K562 (cell line): ENCODE results near the gene TP63. TPM values are rescaled to one million over a fixed set of nuclear protein-coding genes. Genes with fewer than 3 reads are reported as not detected.

ENCODE experiments used
- ATAC-seq: fragments of 200-7000 bp; cut with Tn5 transposase; 3 replicates; pipeline ENCODE4 v1.9.1; 2020; ENCODE audit warnings: moderate library complexity
- BruUV-seq: library from RNA; stranded (reverse); fragments of 400-500 nt; replicated peaks from 2 replicates; lab custom pipeline; 2021; lab: Mats Ljungman, UMichigan
- CTCF ChIA-PET: fragments of 300-600 bp; formaldehyde crosslinking; extraction: SDS; loops from one replicate; lab custom pipeline; 2021; ENCODE audit warnings: low intra/inter-chr PET ratio; lab: Yijun Ruan, JAX
- POLR2A ChIA-PET: fragments of 300-600, 350-650 bp; sonication (Branson Sonifier 250); formaldehyde crosslinking; extraction: SDS; loops from one replicate; lab custom pipeline; 2021; ENCODE audit warnings: antibody characterized with exemption, inconsistent platforms; lab: Yijun Ruan, JAX
- DNase-seq, 4 experiments: peaks; one replicate each; pipeline versions ENCODE4 v3.0.0 to v3.0.0-alpha.2; 2011 to 2018; ENCODE audit warnings: low spot score in 3 of 4, mixed read lengths in 3 of 4; ENCODE audit errors: extremely low read depth in 1 of 4
- FAIRE-seq: peaks from 2 replicates; lab custom pipeline; 2011; peaks lifted over from hg19 to GRCh38; lab: Jason Lieb, UNC
- H2AFZ ChIP-seq: 2 replicates; pipeline ENCODE4 v1.6.0; 2011; ENCODE audit warnings: low read depth, low read length, control low read depth, inconsistent platforms
- H3K27ac ChIP-seq: fragments of 200-600 bp; 3 replicates; pipeline ENCODE4 v1.8.0; 2011; ENCODE audit warnings: low read depth, mild to moderate bottlenecking, control low read depth, inconsistent platforms, low read length, moderate library complexity, mixed read lengths; ENCODE audit errors: extremely low read depth
- H3K27me3 ChIP-seq, 2 experiments: fragments of 300-600 bp in 1 of 2; 2 replicates in 1 of 2; 3 replicates in 1 of 2; pipeline versions ENCODE4 v1.6.0 to v1.8.0; 2011; ENCODE audit warnings: inconsistent platforms in 2 of 2, low read length in 2 of 2, mild to moderate bottlenecking in 1 of 2, mixed read lengths in 1 of 2, moderate library complexity in 1 of 2; ENCODE audit not compliant: control insufficient read depth in 2 of 2, insufficient read depth in 2 of 2
- H3K36me3 ChIP-seq: fragments of 300-600 bp; 3 replicates; pipeline ENCODE4 v1.8.0; 2011; ENCODE audit warnings: mild to moderate bottlenecking, low read length, inconsistent platforms; ENCODE audit not compliant: control insufficient read depth, insufficient read depth
- H3K4me1 ChIP-seq, 2 experiments: fragments of 200-600 bp in 1 of 2; replicated peaks in 1 of 2; 2 replicates in 1 of 2; 3 replicates in 1 of 2; pipeline versions ENCODE4 v1.5.1 to v1.8.0; 2011; ENCODE audit warnings: inconsistent platforms in 2 of 2, low read length in 2 of 2, mild to moderate bottlenecking in 1 of 2, mixed read lengths in 1 of 2, moderate library complexity in 1 of 2; ENCODE audit not compliant: control insufficient read depth in 2 of 2, insufficient read depth in 2 of 2
- H3K4me2 ChIP-seq: 2 replicates; pipeline ENCODE4 v1.6.1; 2011; ENCODE audit warnings: low read length, control low read depth, inconsistent platforms, mixed read lengths; ENCODE audit not compliant: insufficient read depth
- H3K4me3 ChIP-seq: fragments of 200-600 bp; sonication (generic), shearing (Covaris generic); 2 replicates; pipeline ENCODE4 v1.5.1; 2016; ENCODE audit warnings: control low read depth, inconsistent platforms
- H3K79me2 ChIP-seq: fragments of 200-600 bp; 3 replicates; pipeline ENCODE4 v1.8.0; 2011; ENCODE audit warnings: low read length, inconsistent platforms; ENCODE audit not compliant: control insufficient read depth, insufficient read depth
- H3K9ac ChIP-seq, 2 experiments: 2 replicates each; pipeline versions ENCODE4 v1.6.0 to v1.6.1; 2011; ENCODE audit warnings: low read depth in 2 of 2, low read length in 2 of 2, control low read depth in 1 of 2, inconsistent platforms in 1 of 2, mild to moderate bottlenecking in 1 of 2, mixed read lengths in 1 of 2; ENCODE audit not compliant: insufficient read depth in 1 of 2
- H3K9me1 ChIP-seq: one replicate; pipeline ENCODE4 v1.6.0; 2011; ENCODE audit warnings: inconsistent platforms, mild to moderate bottlenecking, low read length, moderate library complexity; ENCODE audit not compliant: control insufficient read depth, insufficient read depth
- H3K9me3 ChIP-seq: replicated peaks from 2 replicates; pipeline ENCODE4 v1.5.1; 2011; ENCODE audit warnings: low read depth, low read length, inconsistent platforms; ENCODE audit not compliant: control insufficient read depth, insufficient read depth
- H4K20me1 ChIP-seq: replicated peaks from 2 replicates; pipeline ENCODE4 v1.6.1; 2011; ENCODE audit warnings: low read length, inconsistent platforms, mixed read lengths; ENCODE audit not compliant: control insufficient read depth, insufficient read depth
- CBX8 ChIP-seq: fragments of 200-600 bp; sonication (generic); IDR thresholded peaks from 2 replicates; pipeline ENCODE4 v1.6.1; 2012; ENCODE audit warnings: borderline replicate concordance, mixed run types, low read depth, mild to moderate bottlenecking, moderate library complexity, mixed read lengths, low read length, control low read depth, inconsistent platforms; ENCODE audit not compliant: poor library complexity, severe bottlenecking; ENCODE audit errors: extremely low read depth
- FOXK2 ChIP-seq, 2 experiments: fragments of 450-650 bp; IDR thresholded peaks in 1 of 2; conservative IDR thresholded peaks in 1 of 2; 2 replicates each; pipeline ENCODE4 v1.6.1; 2016; ENCODE audit warnings: low read depth in 2 of 2, mild to moderate bottlenecking in 1 of 2
- MCM5 ChIP-seq: fragments of 450-650 bp; IDR thresholded peaks from 2 replicates; pipeline ENCODE4 v1.6.1; 2016; ENCODE audit warnings: low read depth
- NFIC ChIP-seq: fragments of 450-650 bp; IDR thresholded peaks from 2 replicates; pipeline ENCODE4 v1.6.1; 2017; ENCODE audit warnings: mild to moderate bottlenecking, inconsistent platforms
- PHB2 ChIP-seq: fragments of 450-650 bp; IDR thresholded peaks from 2 replicates; pipeline ENCODE4 v1.6.1; 2017; ENCODE audit warnings: low read depth
- PRMT5 ChIP-seq: sonication (generic); formaldehyde crosslinking; IDR thresholded peaks from 2 replicates; pipeline ENCODE4 v1.5.0; 2020; ENCODE audit warnings: missing genetic modification reagents
- STAT5B ChIP-seq: fragments of 250-450 bp; sonication (Bioruptor Pico); IDR thresholded peaks from 2 replicates; pipeline ENCODE4 v1.8.0; 2021; ENCODE audit warnings: mild to moderate bottlenecking, inconsistent platforms
- TAL1 ChIP-seq: fragments of 450-650 bp; IDR thresholded peaks from 2 replicates; pipeline ENCODE4 v1.6.1; 2016; ENCODE audit warnings: mild to moderate bottlenecking
- TBL1XR1 ChIP-seq, 2 experiments: IDR thresholded peaks; 2 replicates each; pipeline ENCODE4 v1.6.1; 2012; ENCODE audit warnings: improper control_type of control experiment in 2 of 2, low read length in 2 of 2, mild to moderate bottlenecking in 1 of 2
- ZHX1 ChIP-seq: fragments of 150-350 bp; conservative IDR thresholded peaks from 2 replicates; pipeline ENCODE4 v1.6.1; 2014; ENCODE audit warnings: low read length
- ZNF3 ChIP-seq: fragments of 250-450 bp; sonication (Bioruptor Pico); IDR thresholded peaks from 2 replicates; pipeline ENCODE4 v1.5.0; 2021; ENCODE audit warnings: mild to moderate bottlenecking, moderate library complexity
- ZNF592 ChIP-seq: fragments of 450-650 bp; IDR thresholded peaks from 2 replicates; pipeline ENCODE4 v1.6.1; 2017; ENCODE audit warnings: antibody characterized with exemption, mild to moderate bottlenecking
- WGBS: fragments of 100-300 bp; shearing (Covaris generic); methylation state at CpG from one replicate; pipeline ENCODE4 v1.1.6; 2016; ENCODE audit warnings: low coverage, mixed read lengths; ENCODE audit not compliant: insufficient coverage; ENCODE audit errors: missing lambda C conversion rate; 5-methylcytosine and 5-hydroxymethylcytosine counted together
- in situ Hi-C: fragments of 300-500 bp; cut with MboI; formaldehyde crosslinking; loops from 4 replicates; pipeline ENCODE4 v1.15.0; 2018; ENCODE audit warnings: inconsistent platforms, mixed read lengths
- intact Hi-C: fragments of 100-400 bp; cut with micrococcal nuclease; formaldehyde crosslinking; loops from 2 replicates; pipeline ENCODE4 v1.14.2; 2022
- polyA plus RNA-seq, 8 experiments: library from polyadenylated mRNA; depleted of rRNA in 4 of 8; stranded (reverse) in 5 of 8; unstranded in 3 of 8; fragments of >200 nt; fragmentation: Nextera tagmentation in 2 of 8; fragmentation: Illumina TruSeq in 1 of 8; extraction: Ambion mirVana in 2 of 8; extraction: Trizol in 1 of 8; gene quantifications; 2 replicates each; pipeline versions ENCODE4 v1.2.1 to v1.2.3, GENCODE V29; 2011 to 2014; ENCODE audit warnings: inconsistent platforms in 1 of 8, missing spikeins in 1 of 8
- total RNA-seq, 7 experiments: library from RNA; depleted of rRNA in 6 of 7; stranded (reverse); fragments of >200 nt in 6 of 7; fragmentation: Illumina TruSeq in 2 of 7; extraction: Trizol in 2 of 7; gene quantifications; 2 replicates each; pipeline versions ENCODE4 v1.2.1 to v1.2.3, GENCODE V29; 2011 to 2021; ENCODE audit warnings: low replicate concordance in 1 of 7
- TF ChIP-seq, protein P1 (sequence below): IDR thresholded peaks from 2 replicates; pipeline ENCODE4 v1.6.1; 2011; ENCODE audit not compliant: insufficient read length; ENCODE audit errors: extremely low read depth

TP63 gene
- total and polyA plus RNA-seq, 9 of the 15 experiments (the other 6 are each of a cell fraction or from before 2014, with no cell fraction given) = 0.32 to 1.4 (median 0.50) TPM

GRCh38 chr3:189695400-189695799 lies 64.2 kb downstream of the TP63 start:
- H3K79me2 ChIP-seq = no peaks in the 10 kb centered on the region
- TF ChIP-seq PHB2 (no peak), TBL1XR1 (IDR thresholded peaks at IDR 0.05; ENCODE audit: low read length in 2 of 2) (no peak), ZNF592 (no peak), STAT5B (CRISPR knock-in tag) (no peak), PRMT5 (CRISPR knock-in tag) (no peak), ZNF3 (no peak), MCM5 (no peak), NFIC (no peak), TAL1 (no peak), CBX8 (no peak), FOXK2 (conservative IDR thresholded peaks at IDR 0.05 in 1 of 2, IDR thresholded peaks at IDR 0.05 in 1 of 2; ENCODE audit: low read depth in 2 of 2) (no peak), ZHX1 (no peak)
- TF ChIP-seq, protein P1, sequence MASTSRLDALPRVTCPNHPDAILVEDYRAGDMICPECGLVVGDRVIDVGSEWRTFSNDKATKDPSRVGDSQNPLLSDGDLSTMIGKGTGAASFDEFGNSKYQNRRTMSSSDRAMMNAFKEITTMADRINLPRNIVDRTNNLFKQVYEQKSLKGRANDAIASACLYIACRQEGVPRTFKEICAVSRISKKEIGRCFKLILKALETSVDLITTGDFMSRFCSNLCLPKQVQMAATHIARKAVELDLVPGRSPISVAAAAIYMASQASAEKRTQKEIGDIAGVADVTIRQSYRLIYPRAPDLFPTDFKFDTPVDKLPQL = no peak

More at GRCh38 chr3:189695400-189695799, 64.2 kb downstream of the TP63 start:
- Histone ChIP-seq H3K4me2 (no peak overlapping the region), H3K4me1 (no peaks in the 10 kb centered on the region), H3K9me3 (no peaks in the 10 kb centered on the region), H3K9me1 (no peaks in the 10 kb centered on the region), H2AFZ (no peak overlapping the region), H3K9ac (no peak overlapping the region), H4K20me1 (no peaks in the 10 kb centered on the region), H3K36me3 (no peaks in the 10 kb centered on the region), H3K4me3 (no peak overlapping the region), H3K27me3 (no peaks in the 10 kb centered on the region), H3K27ac (no peak overlapping the region)
- FAIRE-seq (no peak), ATAC-seq (no peak), DNase-seq (no peak)
- POLR2A ChIA-PET = no interaction called here
- BruUV-seq = no TSS peak
- in situ Hi-C loops = no loop called here
- intact Hi-C loops = no loop called here
- 0% methylated on average over 2 of the region's 2 CpGs for WGBS
- CTCF ChIA-PET = no interaction called here
